ENCODE data around the gene HOXA3. TPM values are rescaled to one million over a fixed set of nuclear protein-coding genes. Genes with fewer than 3 reads are reported as not detected.

HOXA3 gene
- polyA plus RNA-seq (0.17 to 0.84 TPM (median 0.58 TPM) in 3 replicates), polyA minus RNA-seq (0.22 to 1.2 TPM in 2 of 3 replicates, not detected in the other)
- polyA plus RNA-seq (2011; ENCODE audit: low read depth) = 0.87 TPM
- polyA plus RNA-seq (2011; cell fraction: cytosol; rRNA removed) = 0.55 and 0.95 TPM in 2 replicates
- 1.2 and 2.0 TPM in 2 replicates for polyA plus RNA-seq (2011; cell fraction: nucleus; rRNA removed)
- polyA plus RNA-seq (2012; ENCODE audit: low replicate concordance) = 1.1 and 3.2 TPM in 2 replicates
- polyA minus RNA-seq (2011; cell fraction: cytosol; rRNA and poly(A)+ RNA removed) = 1.9 TPM
- polyA minus RNA-seq (2011; cell fraction: nucleus; rRNA and poly(A)+ RNA removed) = 0.54 and 1.2 TPM in 2 replicates

DNA sequence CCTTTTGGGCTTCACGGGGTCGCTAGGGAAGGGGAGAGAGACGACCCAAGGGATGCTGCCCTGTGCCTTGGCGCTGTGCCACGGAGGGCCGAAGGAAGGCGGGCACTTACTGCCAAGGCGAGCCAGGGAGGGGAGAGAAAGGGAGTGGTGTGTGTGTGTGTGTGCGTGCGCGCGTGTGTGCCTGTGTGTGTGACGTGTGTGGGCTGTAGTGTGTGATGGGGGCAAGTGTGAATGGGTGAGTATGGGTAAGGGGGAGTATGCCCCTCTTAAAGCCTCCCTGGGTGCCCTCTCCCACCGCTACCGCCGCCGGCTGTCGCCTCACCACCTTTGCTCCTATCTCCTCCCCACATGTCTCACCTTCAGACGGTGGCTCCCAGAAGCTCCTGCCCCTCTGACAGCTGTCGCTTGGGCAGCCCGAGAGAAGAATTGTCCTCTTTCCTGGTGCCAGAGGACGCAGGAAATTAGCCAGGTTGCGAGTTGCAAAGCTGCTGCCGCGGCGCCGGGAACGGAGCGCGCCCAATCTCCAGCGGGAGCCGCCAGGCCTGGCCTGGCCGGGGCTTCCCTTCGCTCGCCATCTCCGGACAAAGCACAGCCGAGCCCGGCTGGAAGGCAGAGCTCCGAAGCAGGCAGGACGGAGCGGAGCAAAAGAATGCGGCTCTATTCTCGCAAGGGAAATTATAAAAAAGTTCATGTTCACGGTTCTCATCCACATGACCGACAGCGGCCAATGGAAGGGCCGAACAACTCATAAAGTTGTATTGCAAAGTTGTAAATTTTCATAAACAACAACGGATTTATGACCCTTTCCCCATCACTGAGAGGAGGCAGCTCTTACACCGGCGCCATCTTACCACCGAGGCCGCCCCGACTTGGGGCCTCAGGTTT lies at the start of gene HOXA3:
TSS of gene HOXA3 (minus strand) at position 653 of the 885 bp plus-strand sequence. CDS start 41,943 bp downstream, outside the sequence.
- Histone ChIP-seq H3K9me3 (ENCODE audit: control insufficient read depth, low read depth, low read length) (no peaks in the 10 kb centered on the region), H3K36me3 (ENCODE audit: control insufficient read depth in 2 of 2, extremely low read depth in 1 of 2, insufficient read depth in 2 of 2, low read length in 2 of 2) (no peaks in the 10 kb centered on the region), H3K27me3 (ENCODE audit: control insufficient read depth, extremely low read depth, insufficient read depth, low read length) (no peaks in the 10 kb centered on the region), H3K9ac (ENCODE audit: control insufficient read depth, extremely low read depth, insufficient read depth, low read length) (peak within 1 kb of the TSS; percentile 93), H2AFZ (ENCODE audit: control insufficient read depth, low read length) (peak within 1 kb of the TSS; percentile 82), H3K4me3 (ENCODE audit: control insufficient read depth in 2 of 3, extremely low read depth in 1 of 3, insufficient read depth in 2 of 3, low read depth in 1 of 3, low read length in 3 of 3) (peak within 1 kb of the TSS; percentile 60 to 83 (median 74)), H3K27ac (ENCODE audit: control insufficient read depth, insufficient read depth, low read length) (peak within 1 kb of the TSS; percentile 87), H3K79me2 (ENCODE audit: control insufficient read depth, insufficient read depth, low read length) (peaks cover 73% of the 10 kb centered on the region), H3K4me2 (ENCODE audit: control insufficient read depth, extremely low read depth, insufficient read depth, low read depth, low read length) (peak within 1 kb of the TSS; percentile 98), H3K9me1 (ENCODE audit: control insufficient read depth, extremely low read depth, insufficient read depth, low read length) (no peaks in the 10 kb centered on the region), H4K20me1 (ENCODE audit: control insufficient read depth, extremely low read depth, insufficient read depth, low read length) (no peaks in the 10 kb centered on the region), H3K4me1 (ENCODE audit: control insufficient read depth, extremely low read depth, insufficient read depth, low read length) (peaks cover 66% of the 10 kb centered on the region)
- FAIRE-seq (no peak), DNase-seq (ENCODE audit: low read depth, low spot score) (no peak)
- dilution Hi-C loops (cut with MboI; ENCODE audit: extremely low pct_ligation_motif_present, low sequenced_read_pairs) = no loop called here
- no peak for TF ChIP-seq EZH2 (IDR thresholded peaks at IDR 0.05; ENCODE audit: low read length)
- TF ChIP-seq, protein P1, sequence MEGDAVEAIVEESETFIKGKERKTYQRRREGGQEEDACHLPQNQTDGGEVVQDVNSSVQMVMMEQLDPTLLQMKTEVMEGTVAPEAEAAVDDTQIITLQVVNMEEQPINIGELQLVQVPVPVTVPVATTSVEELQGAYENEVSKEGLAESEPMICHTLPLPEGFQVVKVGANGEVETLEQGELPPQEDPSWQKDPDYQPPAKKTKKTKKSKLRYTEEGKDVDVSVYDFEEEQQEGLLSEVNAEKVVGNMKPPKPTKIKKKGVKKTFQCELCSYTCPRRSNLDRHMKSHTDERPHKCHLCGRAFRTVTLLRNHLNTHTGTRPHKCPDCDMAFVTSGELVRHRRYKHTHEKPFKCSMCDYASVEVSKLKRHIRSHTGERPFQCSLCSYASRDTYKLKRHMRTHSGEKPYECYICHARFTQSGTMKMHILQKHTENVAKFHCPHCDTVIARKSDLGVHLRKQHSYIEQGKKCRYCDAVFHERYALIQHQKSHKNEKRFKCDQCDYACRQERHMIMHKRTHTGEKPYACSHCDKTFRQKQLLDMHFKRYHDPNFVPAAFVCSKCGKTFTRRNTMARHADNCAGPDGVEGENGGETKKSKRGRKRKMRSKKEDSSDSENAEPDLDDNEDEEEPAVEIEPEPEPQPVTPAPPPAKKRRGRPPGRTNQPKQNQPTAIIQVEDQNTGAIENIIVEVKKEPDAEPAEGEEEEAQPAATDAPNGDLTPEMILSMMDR (optimal IDR thresholded peaks at IDR 0.05 in 1 of 3, IDR thresholded peaks at IDR 0.05 in 1 of 3, conservative IDR thresholded peaks at IDR 0.05 in 1 of 3; ENCODE audit: extremely low read depth in 1 of 3, insufficient read depth in 2 of 3, low read length in 3 of 3) = no peak

DNA sequence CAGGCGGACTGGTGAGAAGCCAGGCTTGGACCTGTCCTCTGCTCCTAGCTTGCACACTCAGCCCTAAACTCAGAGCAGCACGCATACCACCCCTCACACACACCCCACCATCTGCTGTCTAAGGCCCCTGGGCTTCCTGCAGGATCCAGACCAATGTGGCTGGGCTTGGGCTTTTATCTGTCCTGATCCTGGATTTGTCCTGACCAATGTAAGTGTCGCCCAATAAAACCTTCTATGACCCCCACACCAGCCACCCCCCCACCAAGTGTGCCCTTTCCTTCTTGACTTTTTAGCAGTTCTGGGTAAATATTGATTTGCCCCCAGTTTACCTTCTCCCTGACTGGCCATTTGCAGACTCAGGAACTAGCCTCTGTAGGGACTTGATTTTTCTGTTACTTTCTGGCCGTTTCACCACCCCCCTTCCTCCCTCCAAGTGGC lies 49.2 kb upstream of the HOXA3 start:
- H3K79me2 ChIP-seq (ENCODE audit: control insufficient read depth, insufficient read depth, low read length) = no peaks in the 10 kb centered on the region
- peaks cover 88% of the 10 kb centered on the region for H3K27me3 ChIP-seq (ENCODE audit: control insufficient read depth, extremely low read depth, insufficient read depth, low read length)
- no peak overlapping the region for H3K9ac ChIP-seq (ENCODE audit: control insufficient read depth, extremely low read depth, insufficient read depth, low read length)
- peaks cover 7% of the 10 kb centered on the region for H3K4me1 ChIP-seq (ENCODE audit: control insufficient read depth, extremely low read depth, insufficient read depth, low read length)
- peak overlapping the region; percentile 67 for H3K4me2 ChIP-seq (ENCODE audit: control insufficient read depth, extremely low read depth, insufficient read depth, low read depth, low read length)
- FAIRE-seq = no peak
- H3K4me3 ChIP-seq (ENCODE audit: control insufficient read depth in 2 of 3, extremely low read depth in 1 of 3, insufficient read depth in 2 of 3, low read depth in 1 of 3, low read length in 3 of 3) = peak overlapping the region in 1 of 3 experiments; percentile 16
- H4K20me1 ChIP-seq (ENCODE audit: control insufficient read depth, extremely low read depth, insufficient read depth, low read length) = peaks cover 5% of the 10 kb centered on the region
- H3K36me3 ChIP-seq (ENCODE audit: control insufficient read depth in 2 of 2, extremely low read depth in 1 of 2, insufficient read depth in 2 of 2, low read length in 2 of 2) = no peaks in the 10 kb centered on the region
- H3K9me1 ChIP-seq (ENCODE audit: control insufficient read depth, extremely low read depth, insufficient read depth, low read length) = no peaks in the 10 kb centered on the region
- H3K27ac ChIP-seq (ENCODE audit: control insufficient read depth, insufficient read depth, low read length) = no peak overlapping the region
- dilution Hi-C loops (cut with MboI; ENCODE audit: extremely low pct_ligation_motif_present, low sequenced_read_pairs) = loop anchor here (25.0 kb wide), 1 partner anchor 386 kb away; no protein-coding TSS in a partner anchor
- no peaks in the 10 kb centered on the region for H3K9me3 ChIP-seq (ENCODE audit: control insufficient read depth, low read depth, low read length)
- DNase-seq (ENCODE audit: low read depth, low spot score) = no peak
- TF ChIP-seq, protein P1 (optimal IDR thresholded peaks at IDR 0.05 in 1 of 3, IDR thresholded peaks at IDR 0.05 in 1 of 3, conservative IDR thresholded peaks at IDR 0.05 in 1 of 3; ENCODE audit: extremely low read depth in 1 of 3, insufficient read depth in 2 of 3, low read length in 3 of 3) = no peak
- peak; percentile 25 for TF ChIP-seq EZH2 (IDR thresholded peaks at IDR 0.05; ENCODE audit: low read length)
- H2AFZ ChIP-seq (ENCODE audit: control insufficient read depth, low read length) = no peak overlapping the region

All from keratinocyte (primary cell).